NOMO-1 treated with dmso at 0.1 percent for 144 hours (cell line): ENCODE data around the gene CAMK1.
"Not testable (repeated sequence)": the region's sequence is repeated elsewhere in the genome, so short reads cannot be mapped to it uniquely, and the experiment has no call there.

Source experiments
- DNase-seq: peaks from one replicate; lab custom pipeline; 2025; ENCODE audit not compliant: unreplicated experiment; lab: John Stamatoyannopoulos, UW

CAMK1 gene

GRCh38 chr3:9776896-9777693, 7.3 kb upstream of the CAMK1 start:
- no peak for DNase-seq

- DNase-seq, result not testable (repeated sequence)
Measured at GRCh38 chr3:9771007-9771406, 1.3 kb upstream of the CAMK1 start.

- no peak for DNase-seq
Measured at GRCh38 chr3:9770276-9770812, 597 bp upstream of the CAMK1 start.

- no peak for DNase-seq
Measured at GRCh38 chr3:9769012-9769411, 735 bp downstream of the CAMK1 start.

GRCh38 chr3:9768141-9768775, 1.5 kb downstream of the CAMK1 start:
- DNase-seq, result no peak

GRCh38 chr3:9767418-9767817, 2.3 kb downstream of the CAMK1 start:
- no peak for DNase-seq

- DNase-seq, result no peak
Measured at GRCh38 chr3:9765865-9766264, 3.9 kb downstream of the CAMK1 start.

- no peak for DNase-seq
Measured at GRCh38 chr3:9762871-9763270, 6.9 kb downstream of the CAMK1 start.

GRCh38 chr3:9761919-9762318, 7.8 kb downstream of the CAMK1 start:
- DNase-seq, result no peak

GRCh38 chr3:9760779-9761505, 8.8 kb downstream of the CAMK1 start:
- DNase-seq, result no peak

GRCh38 chr3:9757427-9757826, 12.3 kb downstream of the CAMK1 start:
- DNase-seq, result no peak

- no peak for DNase-seq
Measured at GRCh38 chr3:9754678-9755077, 15.1 kb downstream of the CAMK1 start.

GRCh38 chr3:9750556-9751411, 19.0 kb downstream of the CAMK1 start:
- no peak for DNase-seq

GRCh38 chr3:9749645-9750555, 19.8 kb downstream of the CAMK1 start, which contains the start of gene OGG1:
OGG1 (plus strand) TSS chr3:9749952; CDS start chr3:9750287, 335 bp downstream.
- peak; percentile 99 for DNase-seq

GRCh38 chr3:9749296-9749644, 20.5 kb downstream of the CAMK1 start:
- DNase-seq, result no peak

- DNase-seq, result no peak
Measured at GRCh38 chr3:9748031-9748430, 21.7 kb downstream of the CAMK1 start.

GRCh38 chr3:9747267-9747666, 22.5 kb downstream of the CAMK1 start:
- no peak for DNase-seq

GRCh38 chr3:9746330-9746729, 23.4 kb downstream of the CAMK1 start:
- DNase-seq, result no peak

- DNase-seq, result no peak
Measured at GRCh38 chr3:9745521-9745920, 24.2 kb downstream of the CAMK1 start.

- DNase-seq, result no peak
Measured at GRCh38 chr3:9744162-9744561, 25.6 kb downstream of the CAMK1 start.
